ENCODE measurements around the gene OARD1. TPM values are rescaled to one million over a fixed set of nuclear protein-coding genes. Genes with fewer than 3 reads are reported as not detected.

The OARD1 gene
- total and polyA plus RNA-seq, 2 of the 8 experiments (the other 6 are each of a cell fraction or from before 2014, with no cell fraction given), result 16.8 to 35.8 TPM

DNA sequence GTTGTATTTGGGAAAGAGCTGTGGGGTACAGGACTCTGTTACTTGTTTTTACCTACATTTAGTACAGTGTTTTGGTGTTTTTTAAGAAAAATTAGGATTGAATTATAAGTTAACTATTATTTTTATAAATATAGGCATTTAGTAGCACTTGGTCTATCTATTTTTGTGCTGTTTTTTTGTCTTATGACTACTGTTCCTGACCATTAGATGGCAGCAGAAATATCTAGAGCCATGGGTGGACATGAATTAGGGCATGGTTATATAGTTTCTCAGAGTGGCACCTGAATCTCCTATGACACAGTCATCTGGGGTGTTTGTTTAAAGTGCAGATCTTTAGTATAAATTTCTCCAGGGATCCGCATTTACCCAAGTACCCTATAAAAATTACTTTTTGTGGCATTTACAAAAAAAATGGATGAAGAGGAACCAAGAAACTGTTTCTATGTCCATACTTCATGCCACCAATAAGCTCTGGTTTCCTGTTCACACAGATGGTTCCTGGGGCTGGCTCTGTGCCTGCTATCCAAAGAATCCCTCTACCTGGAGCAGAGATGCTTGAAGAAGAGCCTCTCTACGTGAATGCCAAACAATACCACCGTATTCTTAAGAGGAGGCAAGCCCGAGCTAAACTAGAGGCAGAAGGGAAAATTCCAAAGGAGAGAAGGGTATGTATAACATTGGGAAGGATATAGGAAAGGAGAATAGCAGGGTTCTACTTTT, 20.4 kb upstream of the OARD1 start:
- no peak for FAIRE-seq
- no peak overlapping the region for H2BK20ac ChIP-seq (ENCODE audit: low read length)
- WGBS, 2 experiments (ENCODE audit: extremely low coverage in 1 of 2, insufficient coverage in 1 of 2, insufficient read length in 1 of 2, insufficient replicate concordance in 2 of 2, low coverage in 1 of 2, low lambda C conversion rate in 2 of 2, missing lambda C conversion rate in 1 of 2), result 88% methylated on average over 4 of the region's 4 CpGs; no CpG with 5 or more reads in 1 of the 2 experiments
- no peaks in the 10 kb centered on the region for H3K4me1 ChIP-seq (replicated peaks in 1 of 4; ENCODE audit: control insufficient read depth in 3 of 4, insufficient read depth in 4 of 4, low read length in 3 of 4)
- H3K79me2 ChIP-seq (ENCODE audit: control insufficient read depth in 1 of 2, insufficient read depth in 2 of 2, low read length in 2 of 2), result no peaks in the 10 kb centered on the region
- H2AK5ac ChIP-seq (ENCODE audit: low read depth, low read length), result no peak overlapping the region
- H4K5ac ChIP-seq (ENCODE audit: insufficient read length, low read depth, low read length), result no peak overlapping the region
- H3K4ac ChIP-seq (replicated peaks; ENCODE audit: insufficient read length, low read depth, low read length), result no peak overlapping the region
- H3K18ac ChIP-seq (ENCODE audit: extremely low read depth, low read length), result no peak overlapping the region
- H2BK12ac ChIP-seq (ENCODE audit: low read depth, low read length), result no peak overlapping the region
- TF ChIP-seq SP2 (IDR thresholded peaks at IDR 0.05; ENCODE audit: low read length) (no peak), FOSL1 (IDR thresholded peaks at IDR 0.05; ENCODE audit: insufficient read depth, low read depth, low read length) (no peak), POU5F1 (IDR thresholded peaks at IDR 0.05; ENCODE audit: low read depth, low read length) (no peak), KDM4A (IDR thresholded peaks at IDR 0.05; ENCODE audit: low read depth, low read length, severe bottlenecking) (no peak), KDM1A (IDR thresholded peaks at IDR 0.05; ENCODE audit: borderline replicate concordance, low read length) (no peak)
- TF ChIP-seq, protein P1, sequence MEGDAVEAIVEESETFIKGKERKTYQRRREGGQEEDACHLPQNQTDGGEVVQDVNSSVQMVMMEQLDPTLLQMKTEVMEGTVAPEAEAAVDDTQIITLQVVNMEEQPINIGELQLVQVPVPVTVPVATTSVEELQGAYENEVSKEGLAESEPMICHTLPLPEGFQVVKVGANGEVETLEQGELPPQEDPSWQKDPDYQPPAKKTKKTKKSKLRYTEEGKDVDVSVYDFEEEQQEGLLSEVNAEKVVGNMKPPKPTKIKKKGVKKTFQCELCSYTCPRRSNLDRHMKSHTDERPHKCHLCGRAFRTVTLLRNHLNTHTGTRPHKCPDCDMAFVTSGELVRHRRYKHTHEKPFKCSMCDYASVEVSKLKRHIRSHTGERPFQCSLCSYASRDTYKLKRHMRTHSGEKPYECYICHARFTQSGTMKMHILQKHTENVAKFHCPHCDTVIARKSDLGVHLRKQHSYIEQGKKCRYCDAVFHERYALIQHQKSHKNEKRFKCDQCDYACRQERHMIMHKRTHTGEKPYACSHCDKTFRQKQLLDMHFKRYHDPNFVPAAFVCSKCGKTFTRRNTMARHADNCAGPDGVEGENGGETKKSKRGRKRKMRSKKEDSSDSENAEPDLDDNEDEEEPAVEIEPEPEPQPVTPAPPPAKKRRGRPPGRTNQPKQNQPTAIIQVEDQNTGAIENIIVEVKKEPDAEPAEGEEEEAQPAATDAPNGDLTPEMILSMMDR (IDR thresholded peaks at IDR 0.05; ENCODE audit: control extremely low read depth in 1 of 3, insufficient read depth in 1 of 3, low read depth in 1 of 3, low read length in 3 of 3), result peak in 2 of 3 experiments; percentile 5 to 6; a peak in 2 of 4 replicates
- no peak overlapping the region for H3K27ac ChIP-seq (ENCODE audit: low read depth, low read length)
- H2AFZ ChIP-seq (ENCODE audit: low read length), result no peak overlapping the region
- H3K79me1 ChIP-seq (ENCODE audit: low read depth, low read length), result no peaks in the 10 kb centered on the region
- DNase-seq (ENCODE audit: low read depth in 1 of 2, low spot score in 2 of 2), result no peak
- no peak overlapping the region for H3K14ac ChIP-seq (ENCODE audit: insufficient read length)
- H3K4me3 ChIP-seq (ENCODE audit: extremely low read depth in 1 of 4, insufficient read depth in 2 of 4, low read depth in 3 of 4, low read length in 4 of 4), result no peak overlapping the region
- H4K8ac ChIP-seq (ENCODE audit: extremely low read depth, insufficient read depth, low read length), result no peak overlapping the region
- peaks cover 37 to 91% (median 72%) of the 10 kb centered on the region in 4 experiments for H3K36me3 ChIP-seq (ENCODE audit: control insufficient read depth in 2 of 4, insufficient read depth in 4 of 4, low read length in 3 of 4)
- no peak overlapping the region for H3K9ac ChIP-seq (replicated peaks in 1 of 4; ENCODE audit: extremely low read depth in 1 of 4, low read depth in 3 of 4, low read length in 3 of 4)
- H2BK120ac ChIP-seq (replicated peaks; ENCODE audit: low read depth, low read length), result no peak overlapping the region
- H2BK5ac ChIP-seq (ENCODE audit: low read depth, low read length), result no peak overlapping the region
- no peak overlapping the region for H3K23ac ChIP-seq (ENCODE audit: insufficient read length)
- H2BK15ac ChIP-seq (ENCODE audit: low read length), result no peak overlapping the region
- no peak overlapping the region for H4K91ac ChIP-seq (replicated peaks; ENCODE audit: insufficient read length, low read length)
- ChIA-PET POLR2A (ENCODE audit: partially characterized antibody) (no interaction called here), CTCF (ENCODE audit: partially characterized antibody) (interaction anchor here (0.7 to 2.1 kb wide), 13 partner anchors 7 to 242 kb away, joined by 3 to 8 read pairs (median 4); no protein-coding TSS in a partner anchor)
- no peaks in the 10 kb centered on the region for H3K23me2 ChIP-seq (ENCODE audit: low read depth, low read length)
- H3K4me2 ChIP-seq (ENCODE audit: insufficient read depth in 1 of 2, low read depth in 2 of 2, low read length in 2 of 2), result no peak overlapping the region
- H3K56ac ChIP-seq (replicated peaks; ENCODE audit: insufficient read length, low read depth, low read length), result no peak overlapping the region
- H4K20me1 ChIP-seq (replicated peaks in 1 of 2; ENCODE audit: control insufficient read depth in 1 of 2, insufficient read depth in 2 of 2, low read length in 2 of 2), result peaks cover 3 to 9% of the 10 kb centered on the region in 2 experiments
- no peaks in the 10 kb centered on the region for H3K27me3 ChIP-seq (replicated peaks in 1 of 4; ENCODE audit: control insufficient read depth in 3 of 4, extremely low read depth in 1 of 4, insufficient read depth in 3 of 4, low read length in 3 of 4)
- H3K9me3 ChIP-seq (ENCODE audit: insufficient read depth in 2 of 2, low read depth in 1 of 2, low read length in 1 of 2), result no peaks in the 10 kb centered on the region
